Lung (tissue), 12 donors: Measurements from ENCODE around the gene POLDIP2. TPM values are rescaled to one million over a fixed set of nuclear protein-coding genes. Genes with fewer than 3 reads are reported as not detected.

Source experiments
- ATAC-seq: fragments of 200-7000 bp; cut with Tn5 transposase; one replicate; pipeline ENCODE4 v1.9.1; 2020; ENCODE audit warnings: moderate number of reproducible peaks; ENCODE audit not compliant: insufficient read depth, low FRiP score
- DNase-seq, 3 donors: peaks; one replicate each; pipeline ENCODE4 v3.0.0-alpha.2; 2013 to 2017
- H3K27ac ChIP-seq, 2 donors: one replicate each; pipeline ENCODE4 v1.5.1; 2013; ENCODE audit warnings: mild to moderate bottlenecking in 2 of 2, moderate library complexity in 2 of 2, control low read depth in 1 of 2, inconsistent platforms in 1 of 2, low read depth in 1 of 2, low read length in 1 of 2
- H3K27me3 ChIP-seq, 3 donors: one replicate each; pipeline ENCODE4 v1.5.1; 2013; ENCODE audit warnings: low read length in 2 of 3; ENCODE audit not compliant: control insufficient read depth in 3 of 3, insufficient read depth in 3 of 3
- H3K36me3 ChIP-seq, 4 donors: one replicate each; pipeline ENCODE4 v1.5.1; 2013; ENCODE audit warnings: low read length in 4 of 4, mild to moderate bottlenecking in 1 of 4, moderate library complexity in 1 of 4; ENCODE audit not compliant: control insufficient read depth in 4 of 4, insufficient read depth in 4 of 4
- H3K4me1 ChIP-seq, 5 donors: one replicate each; pipeline ENCODE4 v1.5.1; 2013; ENCODE audit warnings: low read length in 5 of 5, mild to moderate bottlenecking in 2 of 5, moderate library complexity in 1 of 5; ENCODE audit not compliant: control insufficient read depth in 5 of 5, insufficient read depth in 5 of 5
- H3K4me3 ChIP-seq: one replicate; pipeline ENCODE4 v1.5.1; 2013; ENCODE audit warnings: mild to moderate bottlenecking, control low read depth, moderate library complexity
- H3K9ac ChIP-seq, 2 donors: one replicate each; pipeline ENCODE4 v1.5.1; 2013; ENCODE audit warnings: low read length in 2 of 2, control low read depth in 1 of 2; ENCODE audit not compliant: insufficient read depth in 1 of 2
- H3K9me3 ChIP-seq, 4 donors: one replicate each; pipeline ENCODE4 v1.5.1; 2013; ENCODE audit warnings: low read length in 3 of 4, mild to moderate bottlenecking in 1 of 4, moderate library complexity in 1 of 4; ENCODE audit not compliant: control insufficient read depth in 4 of 4, insufficient read depth in 3 of 4
- CTCF ChIP-seq: IDR thresholded peaks from 2 replicates; pipeline ENCODE4 v1.5.1; 2012; ENCODE audit warnings: mild to moderate bottlenecking; ENCODE audit errors: control extremely low read depth, extremely low read depth
- WGBS, 2 donors: extraction: QIAGEN DNeasy Blood & Tissue Kit; methylation state at CpG; one replicate each; pipeline ENCODE4 v1.1.7; 2013; 5-methylcytosine and 5-hydroxymethylcytosine counted together
- polyA plus RNA-seq, 2 donors: library from polyadenylated mRNA; stranded (reverse); fragments of 200-250 nt; gene quantifications; one replicate each; pipeline ENCODE4 v1.2.1, GENCODE V29; 2013
- total RNA-seq, 2 donors: library from RNA; depleted of rRNA in 1 of 2; stranded (reverse); fragments of >200 nt in 1 of 2; gene quantifications; one replicate each; pipeline ENCODE4 v1.2.1, GENCODE V29; 2014 to 2021
- donor health status: control.
- donor health status: control.
- donor health status: Bipolar disorder and iron deficiency.
- donor health status: healthy.
- donor health status: DM: yes; HTN: yes; CAD: no.

The POLDIP2 gene
- total and polyA plus RNA-seq, 4 donors, result 38.7 to 82.6 (median 62.3) TPM

- no peak overlapping the region for H3K4me3 ChIP-seq
- WGBS, 2 donors, result 84 to 87% methylated on average over 10 of the region's 10 CpGs
- TF ChIP-seq CTCF, result no peak
- H3K27ac ChIP-seq, result no peak overlapping the region
- peaks cover 0 to 8% (median 0%) of the 10 kb centered on the region in 5 donors for H3K4me1 ChIP-seq
- ATAC-seq (no peak), DNase-seq (no peak)
- no peak overlapping the region for H3K9ac ChIP-seq
- H3K36me3 ChIP-seq, result peaks cover 14 to 68% (median 54%) of the 10 kb centered on the region in 4 donors
- H3K27me3 ChIP-seq, result no peaks in the 10 kb centered on the region
- no peaks in the 10 kb centered on the region for H3K9me3 ChIP-seq
Measured at GRCh38 chr17:28343491-28343932, 13.8 kb downstream of the POLDIP2 start.

- 93 to 94% methylated on average over 14 of the region's 14 CpGs for WGBS, 2 donors
- Histone ChIP-seq H3K4me1 (peaks cover 0 to 8% (median 0%) of the 10 kb centered on the region in 5 donors), H3K9me3 (no peaks in the 10 kb centered on the region), H3K36me3 (peaks cover 14 to 59% (median 51%) of the 10 kb centered on the region in 4 donors), H3K27ac (no peak overlapping the region), H3K27me3 (no peaks in the 10 kb centered on the region), H3K4me3 (no peak overlapping the region), H3K9ac (no peak overlapping the region)
- no peak for TF ChIP-seq CTCF
- ATAC-seq (no peak), DNase-seq (no peak)
Measured at GRCh38 chr17:28342313-28342712, 15.0 kb downstream of the POLDIP2 start.

DNA sequence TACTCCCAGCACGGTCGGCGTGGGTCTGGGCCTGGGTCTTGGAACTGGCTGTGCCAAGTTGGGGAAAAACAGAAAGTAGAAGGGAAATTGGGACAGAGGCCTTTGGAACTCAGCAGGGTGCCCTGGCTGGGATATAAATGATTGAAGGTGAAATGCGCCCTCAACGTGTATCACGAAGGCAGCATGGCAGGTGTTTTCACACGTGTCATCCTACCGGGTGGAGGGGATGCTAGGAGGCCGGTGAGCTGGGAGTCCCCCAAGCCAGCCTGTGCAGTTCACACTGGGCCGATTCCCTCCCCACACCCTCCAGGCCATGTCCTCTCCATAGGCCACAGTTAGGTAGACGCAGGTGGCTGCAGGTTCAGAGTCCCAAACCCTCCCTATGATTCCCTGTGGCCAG is 15.8 kb downstream of the POLDIP2 start:
- Histone ChIP-seq H3K4me3 (no peak overlapping the region), H3K9me3 (no peaks in the 10 kb centered on the region), H3K4me1 (peaks cover 4 to 8% (median 7%) of the 10 kb centered on the region in 5 donors), H3K27me3 (no peaks in the 10 kb centered on the region), H3K36me3 (peaks cover 14 to 56% (median 47%) of the 10 kb centered on the region in 4 donors), H3K27ac (no peak overlapping the region), H3K9ac (no peak overlapping the region)
- ATAC-seq (no peak), DNase-seq (no peak)
- WGBS, 2 donors, result 93 to 96% methylated on average over 11 of the region's 11 CpGs
- no peak for TF ChIP-seq CTCF

- Histone ChIP-seq H3K27ac (no peak overlapping the region), H3K4me1 (peaks cover 5 to 13% (median 6%) of the 10 kb centered on the region in 5 donors), H3K27me3 (no peaks in the 10 kb centered on the region), H3K9me3 (no peaks in the 10 kb centered on the region), H3K9ac (no peak overlapping the region), H3K36me3 (peaks cover 14 to 54% (median 39%) of the 10 kb centered on the region in 4 donors), H3K4me3 (no peak overlapping the region)
- ATAC-seq (no peak), DNase-seq (no peak)
- TF ChIP-seq CTCF, result no peak
- 89 to 97% methylated on average over 6 of the region's 6 CpGs for WGBS, 2 donors
Measured at GRCh38 chr17:28340374-28340773, 17.0 kb downstream of the POLDIP2 start.
